Right renal pelvis (tissue), 4 donors: ENCODE data around the gene OR4C3. TPM values are rescaled to one million over a fixed set of nuclear protein-coding genes. Genes with fewer than 3 reads are reported as not detected.
A peak's percentile ranks its signal among the peaks of the same experiment; 100 is the strongest.
"Not testable (repeated sequence)": the region's sequence is repeated elsewhere in the genome, so short reads cannot be mapped to it uniquely, and the experiment has no call there.

Source experiments
- DNase-seq, 4 donors: peaks; one replicate each; pipeline ENCODE4 v3.0.0-alpha.2; 2013; ENCODE audit warnings: low read depth in 4 of 4, low spot score in 3 of 4, missing footprints in 1 of 4
- polyA plus RNA-seq, 4 donors: library from polyadenylated mRNA; unstranded; fragments of 120-200 nt; gene quantifications; one replicate each; pipeline ENCODE4 v1.2.1, GENCODE V29; 2013; ENCODE audit not compliant: insufficient read length in 4 of 4

Gene OR4C3
- not detected for polyA plus RNA-seq

GRCh38 chr11:48324620-48325019 lies at the start of gene OR4C3:
Gene OR4C3 (plus strand): TSS chr11:48324920. CDS start chr11:48325022, 102 bp downstream.
- DNase-seq: not testable (repeated sequence)

GRCh38 chr11:48305923-48306322 lies 18.8 kb upstream of the OR4C3 start, which contains the start of gene OR4S1:
Gene OR4S1 (plus strand): TSS chr11:48306223. CDS start chr11:48306223, 0 bp downstream.
- no peak for DNase-seq

- DNase-seq: peak; percentile 15 to 20 (median 18)
Observed at GRCh38 chr11:48307760-48308386, 16.8 kb upstream of the OR4C3 start.

DNA sequence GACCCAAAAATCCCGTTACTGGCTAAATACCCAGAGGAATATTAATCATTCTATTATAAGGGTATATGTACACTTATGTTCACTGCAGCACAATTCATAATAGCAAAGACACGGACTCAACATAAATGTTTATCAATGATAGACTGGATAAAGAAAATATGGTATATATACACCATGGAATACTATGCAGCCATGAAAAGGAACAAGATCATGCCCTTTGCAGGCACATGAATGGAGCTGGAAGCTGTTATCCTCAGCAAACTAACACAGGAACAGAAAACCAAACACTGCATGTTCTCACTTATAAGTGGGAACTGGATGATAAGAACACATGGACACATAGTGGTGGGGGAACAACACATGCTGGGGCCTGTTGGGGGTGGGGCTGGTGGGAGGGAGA lies 11.1 kb upstream of the OR4C3 start:
- not testable (repeated sequence) for DNase-seq

DNA sequence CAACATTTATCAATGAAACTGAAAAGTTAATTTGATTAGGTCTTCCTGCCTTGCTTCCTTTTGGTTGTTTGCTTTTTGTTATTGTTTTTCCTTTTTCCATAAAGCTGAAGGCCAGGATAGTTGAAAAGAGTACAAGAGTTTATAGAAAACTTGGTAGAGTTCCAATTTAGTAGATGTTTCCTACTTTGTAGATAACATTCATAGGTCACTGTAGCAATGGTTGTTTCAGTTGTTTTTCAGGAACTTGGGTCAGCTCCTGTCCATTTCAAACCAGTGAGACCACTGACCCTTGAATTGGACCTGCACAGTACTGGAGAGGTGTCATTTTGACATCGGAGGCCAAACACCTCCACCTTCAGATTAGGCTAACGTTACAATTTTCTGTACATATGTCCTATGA lies 4.9 kb upstream of the OR4C3 start:
- not testable (repeated sequence) for DNase-seq

DNA sequence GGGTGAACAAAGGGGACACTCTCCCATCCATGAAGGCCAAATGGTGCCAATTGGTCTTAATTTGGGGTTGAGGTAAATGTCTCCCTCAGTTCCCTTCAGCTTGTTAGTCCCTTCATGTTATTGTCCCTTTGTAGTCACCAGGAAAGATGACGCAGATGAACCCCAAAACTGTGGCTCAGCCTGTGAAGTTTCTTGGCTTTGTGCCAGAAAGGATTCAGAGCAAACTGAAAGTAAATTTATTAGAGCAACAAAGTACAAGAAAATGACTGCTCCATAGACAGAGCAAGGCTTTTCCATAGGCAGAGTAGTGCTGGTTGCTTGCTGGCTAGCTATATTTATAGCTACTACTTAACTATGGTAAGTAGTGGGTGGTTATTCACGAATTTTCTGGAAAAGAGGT lies 16.7 kb downstream of the OR4C3 start:
- DNase-seq: no peak

DNA sequence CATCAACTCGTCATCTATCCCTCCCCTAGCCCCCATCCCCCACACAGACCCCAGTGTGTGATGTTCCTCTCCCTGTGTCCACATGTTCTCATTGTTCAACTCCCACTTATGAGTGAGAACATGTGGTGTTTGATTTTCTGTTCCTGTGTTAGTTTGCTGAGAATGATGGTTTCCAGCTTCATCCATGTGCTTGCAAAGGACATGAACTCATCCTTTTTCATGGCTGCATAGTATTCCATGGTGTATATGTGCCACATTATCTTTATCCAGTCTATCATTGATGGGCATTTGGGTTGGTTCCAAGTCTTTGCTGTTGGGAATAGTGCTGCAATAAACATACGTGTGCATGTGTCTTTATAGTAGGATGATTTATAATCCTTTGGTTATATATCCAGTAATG lies 17.8 kb downstream of the OR4C3 start:
- not testable (repeated sequence) for DNase-seq

GRCh38 chr11:48346286-48346685 lies 21.6 kb downstream of the OR4C3 start:
- DNase-seq: not testable (repeated sequence)

DNA sequence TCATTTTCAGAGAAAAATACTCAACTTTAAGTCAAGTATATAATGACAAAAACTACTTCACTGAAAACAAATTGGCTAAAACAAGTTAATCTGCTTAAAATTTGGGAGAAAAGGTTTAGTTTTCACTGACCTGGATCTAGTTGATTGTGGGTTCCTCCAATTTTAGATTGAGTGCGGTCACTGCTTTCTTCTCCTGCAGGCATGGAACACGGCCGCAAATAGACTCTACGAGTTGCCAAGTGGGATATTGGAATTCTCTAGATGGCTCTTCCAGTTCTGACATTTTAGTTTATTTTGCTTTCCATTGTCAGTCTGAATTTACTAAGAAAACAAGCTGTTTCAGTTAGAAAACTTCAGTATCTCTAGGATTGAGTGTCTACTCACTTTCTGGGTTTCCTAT lies 29.3 kb downstream of the OR4C3 start:
- no peak for DNase-seq

DNA sequence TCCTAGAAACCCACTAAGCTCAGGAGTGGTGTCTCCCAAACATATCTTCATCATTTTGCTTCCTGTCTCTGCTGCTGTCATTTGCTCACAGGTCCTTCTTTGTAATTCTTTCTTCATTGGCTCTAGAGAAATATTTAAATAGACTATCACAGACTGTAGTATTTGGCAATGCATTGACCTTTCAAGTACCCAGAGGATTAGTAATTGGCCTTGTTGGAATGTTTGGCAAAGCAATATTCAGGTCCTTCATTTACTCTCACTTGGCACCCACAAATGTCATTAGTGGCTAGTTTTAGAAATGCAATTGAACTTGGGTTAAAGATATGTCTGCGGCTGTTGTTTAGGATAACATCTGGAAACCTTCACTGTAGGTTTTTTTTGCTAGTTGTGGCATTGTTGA lies 30.0 kb downstream of the OR4C3 start:
- no peak for DNase-seq

DNA sequence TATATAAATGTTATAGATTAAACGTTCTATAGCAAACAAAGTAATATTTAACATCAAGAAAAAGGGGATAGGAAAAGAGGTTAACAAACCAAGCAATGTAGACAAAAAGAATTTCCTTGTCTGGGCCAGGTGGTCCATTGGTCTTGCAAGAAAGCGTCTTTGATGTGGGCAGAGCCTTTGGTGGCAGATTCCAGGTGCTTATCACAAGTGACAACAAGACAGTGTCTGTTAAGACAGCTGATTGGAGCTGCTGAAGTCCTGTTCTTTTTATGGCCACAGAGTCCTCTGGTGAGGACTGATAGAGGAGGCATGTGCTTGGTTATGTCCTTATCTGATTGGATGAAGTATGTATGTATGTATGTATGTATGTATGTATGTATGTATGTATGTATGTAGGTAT lies 36.6 kb downstream of the OR4C3 start:
- not testable (repeated sequence) for DNase-seq

DNA sequence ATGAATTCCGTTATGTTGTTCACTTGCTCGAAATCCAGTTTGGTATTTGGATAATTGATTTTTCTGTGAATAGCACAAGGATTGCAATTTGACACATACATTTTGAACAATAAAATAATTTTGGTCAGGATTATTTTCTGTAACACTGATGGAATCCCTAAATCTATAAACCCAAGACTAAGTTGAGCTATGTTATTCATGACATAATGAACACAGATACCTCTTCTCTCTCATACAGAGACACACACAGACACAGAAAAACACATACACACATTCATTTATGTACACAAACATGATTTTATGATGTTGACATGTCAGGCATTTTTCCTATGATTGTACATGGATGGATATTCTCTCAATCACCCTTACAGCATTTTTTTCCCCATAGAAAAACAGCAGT lies 41.6 kb downstream of the OR4C3 start, which contains the start of gene OR4C5:
Gene OR4C5, minus strand, starts transcription at position 101 of the 400 bp plus-strand sequence. Its CDS starts 0 bp downstream, at position 101.
- no peak for DNase-seq

Other genes with a start within 250 kb of the OR4C3 start
- not detected for gene OR4B1, start 108.1 kb upstream of the OR4C3 start, polyA plus RNA-seq
- gene OR4X2, start 79.8 kb upstream of the OR4C3 start, polyA plus RNA-seq: not detected
- gene OR4X1, start 61.1 kb upstream of the OR4C3 start, polyA plus RNA-seq: not detected
- not detected for gene OR4S1, start 18.7 kb upstream of the OR4C3 start, polyA plus RNA-seq
- not detected for gene OR4C5, start 41.5 kb downstream of the OR4C3 start, polyA plus RNA-seq
- not detected for gene OR4A47, start 163.9 kb downstream of the OR4C3 start, polyA plus RNA-seq